Measurements from ENCODE around the gene WDR74. TPM values are rescaled to one million over a fixed set of nuclear protein-coding genes. Genes with fewer than 3 reads are reported as not detected.
A peak's percentile ranks its signal among the peaks of the same experiment; 100 is the strongest.
"Not testable (repeated sequence)": the region's sequence is repeated elsewhere in the genome, so short reads cannot be mapped to it uniquely, and the experiment has no call there.

The WDR74 gene
- total RNA-seq, 1 donor from 2014 or later, result 42.2 TPM

- H3K4me1 Mint-ChIP-seq (ENCODE audit: unreplicated experiment), result peaks cover 8% of the 10 kb centered on the region
- H3K36me3 Mint-ChIP-seq (ENCODE audit: low read depth, unreplicated experiment), result peaks cover 7% of the 10 kb centered on the region
- H3K27me3 Mint-ChIP-seq (ENCODE audit: unreplicated experiment), result peaks cover 15% of the 10 kb centered on the region
- no peak overlapping the region for H3K27ac Mint-ChIP-seq (ENCODE audit: unreplicated experiment)
- peak; percentile 81 for DNase-seq (ENCODE audit: low spot score)
- no peak overlapping the region for H3K4me3 Mint-ChIP-seq (ENCODE audit: unreplicated experiment)
- no peaks in the 10 kb centered on the region for H3K9me3 Mint-ChIP-seq (ENCODE audit: unreplicated experiment)
- TF ChIP-seq, protein P1, sequence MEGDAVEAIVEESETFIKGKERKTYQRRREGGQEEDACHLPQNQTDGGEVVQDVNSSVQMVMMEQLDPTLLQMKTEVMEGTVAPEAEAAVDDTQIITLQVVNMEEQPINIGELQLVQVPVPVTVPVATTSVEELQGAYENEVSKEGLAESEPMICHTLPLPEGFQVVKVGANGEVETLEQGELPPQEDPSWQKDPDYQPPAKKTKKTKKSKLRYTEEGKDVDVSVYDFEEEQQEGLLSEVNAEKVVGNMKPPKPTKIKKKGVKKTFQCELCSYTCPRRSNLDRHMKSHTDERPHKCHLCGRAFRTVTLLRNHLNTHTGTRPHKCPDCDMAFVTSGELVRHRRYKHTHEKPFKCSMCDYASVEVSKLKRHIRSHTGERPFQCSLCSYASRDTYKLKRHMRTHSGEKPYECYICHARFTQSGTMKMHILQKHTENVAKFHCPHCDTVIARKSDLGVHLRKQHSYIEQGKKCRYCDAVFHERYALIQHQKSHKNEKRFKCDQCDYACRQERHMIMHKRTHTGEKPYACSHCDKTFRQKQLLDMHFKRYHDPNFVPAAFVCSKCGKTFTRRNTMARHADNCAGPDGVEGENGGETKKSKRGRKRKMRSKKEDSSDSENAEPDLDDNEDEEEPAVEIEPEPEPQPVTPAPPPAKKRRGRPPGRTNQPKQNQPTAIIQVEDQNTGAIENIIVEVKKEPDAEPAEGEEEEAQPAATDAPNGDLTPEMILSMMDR (IDR thresholded peaks at IDR 0.05; ENCODE audit: unreplicated experiment), result no peak
These were observed 2.2 kb upstream of the WDR74 start for GRCh38 chr11:62841361-62842170.

GRCh38 chr11:62840721-62841360 is 1.5 kb upstream of the WDR74 start:
- H3K4me3 Mint-ChIP-seq (ENCODE audit: unreplicated experiment), result peak overlapping the region; percentile 100
- H3K27ac Mint-ChIP-seq (ENCODE audit: unreplicated experiment); H3K9me3 Mint-ChIP-seq (ENCODE audit: unreplicated experiment): not testable (repeated sequence)
- H3K4me1 Mint-ChIP-seq (ENCODE audit: unreplicated experiment), result peaks cover 10% of the 10 kb centered on the region
- H3K36me3 Mint-ChIP-seq (ENCODE audit: low read depth, unreplicated experiment), result peaks cover 11% of the 10 kb centered on the region
- peak; percentile 59 for DNase-seq (ENCODE audit: low spot score)
- H3K27me3 Mint-ChIP-seq (ENCODE audit: unreplicated experiment), result peaks cover 15% of the 10 kb centered on the region

DNA sequence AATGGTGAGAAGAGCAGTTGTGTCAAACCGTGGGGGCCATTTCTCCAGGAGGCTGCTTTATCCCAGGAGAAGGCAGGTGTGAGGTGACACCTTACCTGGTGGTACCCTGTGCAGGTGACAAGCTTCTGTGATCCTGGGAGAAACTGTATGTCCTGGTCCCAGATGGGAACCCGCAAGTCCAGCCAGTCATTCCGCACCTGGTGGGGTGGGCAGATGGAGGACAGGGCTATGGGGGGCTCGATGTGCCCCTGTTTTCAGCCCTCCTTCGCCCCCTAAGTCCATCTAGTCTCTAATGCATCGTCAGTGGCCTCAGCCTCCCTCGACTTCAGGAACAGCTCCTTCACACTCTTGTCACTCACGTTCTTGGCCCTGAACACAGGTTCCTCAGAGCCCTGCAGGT is 4.1 kb downstream of the WDR74 start:
- Mint-ChIP-seq H3K27me3 (ENCODE audit: unreplicated experiment) (peaks cover 24% of the 10 kb centered on the region), H3K4me1 (ENCODE audit: unreplicated experiment) (peaks cover 26% of the 10 kb centered on the region), H3K36me3 (ENCODE audit: low read depth, unreplicated experiment) (peaks cover 30% of the 10 kb centered on the region), H3K27ac (ENCODE audit: unreplicated experiment) (peak overlapping the region; percentile 17), H3K9me3 (ENCODE audit: unreplicated experiment) (no peaks in the 10 kb centered on the region), H3K4me3 (ENCODE audit: unreplicated experiment) (no peak overlapping the region)
- TF ChIP-seq, protein P1 (IDR thresholded peaks at IDR 0.05; ENCODE audit: unreplicated experiment), result no peak
- no peak for DNase-seq (ENCODE audit: low spot score)

- H3K4me3 Mint-ChIP-seq (ENCODE audit: unreplicated experiment), result peak within 1 kb of the TSS; percentile 99
- H3K4me1 Mint-ChIP-seq (ENCODE audit: unreplicated experiment), result peaks cover 23% of the 10 kb centered on the region
- peak; percentile 13 for DNase-seq (ENCODE audit: low spot score)
- TF ChIP-seq, protein P1 (IDR thresholded peaks at IDR 0.05; ENCODE audit: unreplicated experiment), result no peak
- peaks cover 15% of the 10 kb centered on the region for H3K27me3 Mint-ChIP-seq (ENCODE audit: unreplicated experiment)
- H3K27ac Mint-ChIP-seq (ENCODE audit: unreplicated experiment), result peak within 1 kb of the TSS; percentile 99
- peaks cover 30% of the 10 kb centered on the region for H3K36me3 Mint-ChIP-seq (ENCODE audit: low read depth, unreplicated experiment)
- H3K9me3 Mint-ChIP-seq (ENCODE audit: unreplicated experiment), result no peaks in the 10 kb centered on the region
These were observed 6.8 kb downstream of the WDR74 start, which contains the start of gene TEX54 for GRCh38 chr11:62832336-62833234. TEX54 (minus strand) TSS chr11:62832841.

All from endothelial cell (in vitro differentiated cells).